Immature natural killer cell (primary cell): ENCODE measurements around the gene RND3. TPM values are rescaled to one million over a fixed set of nuclear protein-coding genes. Genes with fewer than 3 reads are reported as not detected.

Experiments
- DNase-seq, 3 donors: peaks; one replicate each; pipeline ENCODE4 v3.0.0; 2022; ENCODE audit warnings: mixed read lengths in 1 of 3
- H3K27ac Mint-ChIP-seq, 6 donors: one replicate each; pipeline ENCODE4 v1.8.0; 2020; ENCODE audit warnings: mixed read lengths in 6 of 6, mild to moderate bottlenecking in 5 of 6, inconsistent platforms in 4 of 6, moderate library complexity in 3 of 6
- H3K27me3 Mint-ChIP-seq, 3 donors: one replicate each; pipeline ENCODE4 v1.8.0; 2020 to 2021; ENCODE audit warnings: low read depth in 3 of 3, mild to moderate bottlenecking in 3 of 3, mixed read lengths in 3 of 3, moderate library complexity in 3 of 3, inconsistent platforms in 1 of 3
- H3K36me3 Mint-ChIP-seq, 3 donors: one replicate each; pipeline ENCODE4 v1.8.0; 2020; ENCODE audit warnings: mixed read lengths in 3 of 3, inconsistent platforms in 2 of 3, mild to moderate bottlenecking in 2 of 3
- H3K4me1 Mint-ChIP-seq, 2 donors: one replicate each; pipeline ENCODE4 v1.8.0; 2020; ENCODE audit warnings: inconsistent platforms in 2 of 2, mild to moderate bottlenecking in 2 of 2, mixed read lengths in 2 of 2, moderate library complexity in 1 of 2
- H3K4me3 Mint-ChIP-seq, 5 donors: one replicate each; pipeline ENCODE4 v1.8.0; 2020; ENCODE audit warnings: mild to moderate bottlenecking in 5 of 5, mixed read lengths in 5 of 5, inconsistent platforms in 3 of 5, moderate library complexity in 3 of 5
- H3K9me3 Mint-ChIP-seq, 6 donors: one replicate each; pipeline ENCODE4 v1.8.0; 2020; ENCODE audit warnings: mild to moderate bottlenecking in 6 of 6, mixed read lengths in 6 of 6, inconsistent platforms in 4 of 6, moderate library complexity in 3 of 6
- polyA plus RNA-seq, 3 donors: library from polyadenylated mRNA; unstranded; fragments of 300-500 nt; fragmentation: Illumina TruSeq; gene quantifications; one replicate each; pipeline ENCODE4 v1.2.3, GENCODE V29; 2021

Gene RND3
- not detected for polyA plus RNA-seq

- no peaks in the 10 kb centered on the region for H3K36me3 Mint-ChIP-seq
- H3K4me3 Mint-ChIP-seq = peak within 1 kb of the TSS in 1 of 5 donors; percentile 10
- no peak for DNase-seq
- peaks cover 4 to 9% (median 9%) of the 10 kb centered on the region in 3 donors for H3K27me3 Mint-ChIP-seq
- peaks cover 0 to 5% (median 4%) of the 10 kb centered on the region in 6 donors for H3K9me3 Mint-ChIP-seq
- H3K4me1 Mint-ChIP-seq = no peaks in the 10 kb centered on the region
- H3K27ac Mint-ChIP-seq = no peak within 1 kb of the TSS
Observed at GRCh38 chr2:150487537-150488429, at the start of gene RND3. TSS of gene RND3 (minus strand) at chr2:150487667. CDS start at chr2:150487417, 250 bp downstream.

DNA sequence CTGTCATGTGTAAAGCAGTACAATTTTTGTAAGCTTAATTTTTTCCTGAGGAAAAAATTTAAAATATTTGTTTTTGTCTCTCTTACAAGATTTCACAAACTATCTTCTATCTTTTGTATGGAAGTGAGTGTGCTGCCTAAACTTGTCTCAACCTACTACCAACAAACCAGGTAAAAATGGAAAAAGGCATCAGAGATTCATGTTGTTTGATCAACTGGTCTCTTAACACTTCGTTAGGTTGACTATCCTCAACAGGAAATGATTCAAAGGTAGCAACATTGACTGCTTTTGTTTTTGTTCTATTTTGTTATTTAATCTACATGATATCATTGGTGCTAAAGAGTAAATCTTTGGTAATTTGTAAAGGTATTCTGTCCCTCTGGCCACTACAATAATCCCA, 47.7 kb upstream of the RND3 start:
- Mint-ChIP-seq H3K4me1 (no peaks in the 10 kb centered on the region), H3K27ac (no peak overlapping the region), H3K9me3 (peaks cover 2 to 16% (median 6%) of the 10 kb centered on the region in 6 donors), H3K27me3 (peaks cover 0 to 2% (median 0%) of the 10 kb centered on the region in 3 donors), H3K36me3 (no peaks in the 10 kb centered on the region), H3K4me3 (no peak overlapping the region)
- DNase-seq = no peak

GRCh38 chr2:150532879-150533278, 45.4 kb upstream of the RND3 start:
- Mint-ChIP-seq H3K4me1 (no peaks in the 10 kb centered on the region), H3K9me3 (peaks cover 0 to 9% (median 4%) of the 10 kb centered on the region in 6 donors), H3K4me3 (no peak overlapping the region), H3K36me3 (no peaks in the 10 kb centered on the region), H3K27ac (no peak overlapping the region), H3K27me3 (peaks cover 0 to 2% (median 0%) of the 10 kb centered on the region in 3 donors)
- no peak for DNase-seq

DNA sequence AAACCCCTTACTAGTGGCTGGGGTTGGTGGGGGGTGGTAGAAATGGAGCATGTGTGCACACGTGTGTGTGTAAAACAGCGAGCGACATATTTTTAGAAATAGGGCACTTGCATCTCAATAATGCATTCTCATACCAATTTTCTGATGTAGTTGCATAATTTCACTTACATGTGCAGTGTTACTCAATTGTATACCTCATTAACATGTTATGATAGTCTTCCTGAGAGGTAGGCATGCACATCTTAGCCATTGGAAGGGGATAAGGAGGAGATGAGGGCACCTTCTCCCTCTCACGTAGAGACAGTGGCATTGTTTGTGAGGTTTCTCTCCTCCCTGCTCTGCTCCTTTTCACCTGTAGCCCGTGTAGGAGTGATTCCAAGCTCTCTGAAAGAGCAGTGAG, 44.6 kb upstream of the RND3 start:
- peaks cover 0 to 9% (median 3%) of the 10 kb centered on the region in 6 donors for H3K9me3 Mint-ChIP-seq
- no peak overlapping the region for H3K27ac Mint-ChIP-seq
- H3K4me1 Mint-ChIP-seq = no peaks in the 10 kb centered on the region
- H3K27me3 Mint-ChIP-seq = peaks cover 0 to 2% (median 0%) of the 10 kb centered on the region in 3 donors
- H3K4me3 Mint-ChIP-seq = no peak overlapping the region
- no peaks in the 10 kb centered on the region for H3K36me3 Mint-ChIP-seq
- no peak for DNase-seq

GRCh38 chr2:150531591-150531990, 44.1 kb upstream of the RND3 start:
- no peak for DNase-seq
- Mint-ChIP-seq H3K27ac (no peak overlapping the region), H3K4me3 (no peak overlapping the region), H3K27me3 (peaks cover 0 to 2% (median 0%) of the 10 kb centered on the region in 3 donors), H3K9me3 (peaks cover 0 to 9% (median 3%) of the 10 kb centered on the region in 6 donors), H3K36me3 (no peaks in the 10 kb centered on the region), H3K4me1 (no peaks in the 10 kb centered on the region)

GRCh38 chr2:150530168-150530567, 42.7 kb upstream of the RND3 start:
- no peak overlapping the region for H3K27ac Mint-ChIP-seq

DNA sequence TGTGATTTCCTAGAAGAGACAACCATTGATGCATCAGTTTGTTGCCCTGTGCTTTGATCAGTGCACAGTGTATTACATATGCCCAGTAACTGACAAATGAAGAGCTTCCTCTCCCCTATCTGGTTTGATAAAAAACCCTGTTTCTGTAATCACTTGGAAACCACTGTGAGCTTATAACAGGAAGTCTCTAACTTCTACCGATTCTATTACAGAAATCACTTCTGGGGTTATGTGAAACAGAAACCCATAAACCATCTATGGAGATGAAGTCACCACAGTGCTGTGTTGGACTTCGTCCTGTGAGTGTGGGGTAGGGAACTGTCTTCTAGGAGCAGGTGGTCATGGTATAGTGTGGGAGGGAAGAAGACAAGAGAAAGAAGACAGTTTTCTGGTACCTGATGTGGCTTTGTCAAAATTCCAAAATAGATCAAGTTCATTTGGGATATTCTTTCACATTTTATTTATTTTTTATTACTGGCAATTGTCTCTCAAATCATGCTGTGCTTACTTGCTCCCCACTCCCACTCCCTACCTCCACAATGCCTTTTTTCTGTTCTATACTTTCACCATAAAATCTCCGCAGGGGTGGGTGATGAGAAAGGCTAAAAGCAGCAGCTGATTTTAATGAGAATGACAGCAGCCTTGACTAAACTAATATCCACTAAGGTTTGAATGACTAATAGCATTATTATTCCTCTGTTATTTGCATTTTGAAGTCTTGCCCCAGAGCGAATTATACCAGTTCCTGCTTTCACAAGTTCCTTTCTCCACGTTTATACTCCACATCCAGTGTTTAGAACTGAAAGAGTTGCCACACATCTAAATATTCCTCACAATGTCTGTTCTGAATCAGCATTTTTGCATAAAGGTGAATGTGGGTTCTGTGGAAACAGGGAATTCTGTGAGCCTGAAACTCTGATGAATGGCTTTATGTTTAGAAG, 41.7 kb upstream of the RND3 start:
- H3K27me3 Mint-ChIP-seq = no peaks in the 10 kb centered on the region
- no peak overlapping the region for H3K27ac Mint-ChIP-seq
- H3K4me3 Mint-ChIP-seq = no peak overlapping the region
- no peaks in the 10 kb centered on the region for H3K4me1 Mint-ChIP-seq
- no peak for DNase-seq
- H3K36me3 Mint-ChIP-seq = no peaks in the 10 kb centered on the region
- peaks cover 0 to 13% (median 1%) of the 10 kb centered on the region in 6 donors for H3K9me3 Mint-ChIP-seq

More at GRCh38 chr2:150530168-150530567, 42.7 kb upstream of the RND3 start:
- peaks cover 0 to 6% (median 1%) of the 10 kb centered on the region in 6 donors for H3K9me3 Mint-ChIP-seq
- DNase-seq = no peak
- H3K4me1 Mint-ChIP-seq = no peaks in the 10 kb centered on the region
- no peaks in the 10 kb centered on the region for H3K27me3 Mint-ChIP-seq
- no peaks in the 10 kb centered on the region for H3K36me3 Mint-ChIP-seq
- no peak overlapping the region for H3K4me3 Mint-ChIP-seq

GRCh38 chr2:150526827-150527226, 39.4 kb upstream of the RND3 start:
- H3K9me3 Mint-ChIP-seq = peaks cover 0 to 24% (median 5%) of the 10 kb centered on the region in 6 donors
- no peak for DNase-seq
- no peak overlapping the region for H3K4me3 Mint-ChIP-seq
- H3K27me3 Mint-ChIP-seq = no peaks in the 10 kb centered on the region
- H3K4me1 Mint-ChIP-seq = no peaks in the 10 kb centered on the region
- peaks cover 0 to 6% (median 0%) of the 10 kb centered on the region in 3 donors for H3K36me3 Mint-ChIP-seq
- no peak overlapping the region for H3K27ac Mint-ChIP-seq

DNA sequence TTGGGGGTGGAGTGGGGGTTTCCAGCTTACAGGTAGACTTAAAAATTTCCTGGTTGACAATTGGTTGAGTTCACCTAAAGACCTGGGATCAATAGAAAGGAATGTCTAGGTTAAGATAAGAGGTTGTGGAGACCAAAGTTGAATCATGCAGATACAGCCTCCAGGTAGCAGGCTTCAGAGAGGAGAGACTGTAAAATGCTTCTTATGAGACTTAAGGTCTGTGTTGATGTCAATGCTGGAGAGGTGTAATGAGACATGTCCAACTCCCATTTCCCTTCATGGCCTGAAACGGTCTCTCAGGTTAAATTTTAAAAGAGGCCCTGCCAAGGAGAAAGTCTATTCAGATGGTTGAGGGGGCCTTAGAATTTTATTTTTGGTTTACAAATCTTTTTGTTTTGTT, 38.5 kb upstream of the RND3 start:
- DNase-seq = no peak
- no peak overlapping the region for H3K4me3 Mint-ChIP-seq
- no peaks in the 10 kb centered on the region for H3K4me1 Mint-ChIP-seq
- peaks cover 0 to 29% (median 7%) of the 10 kb centered on the region in 6 donors for H3K9me3 Mint-ChIP-seq
- peaks cover 0 to 6% (median 0%) of the 10 kb centered on the region in 3 donors for H3K36me3 Mint-ChIP-seq
- no peak overlapping the region for H3K27ac Mint-ChIP-seq
- no peaks in the 10 kb centered on the region for H3K27me3 Mint-ChIP-seq

DNA sequence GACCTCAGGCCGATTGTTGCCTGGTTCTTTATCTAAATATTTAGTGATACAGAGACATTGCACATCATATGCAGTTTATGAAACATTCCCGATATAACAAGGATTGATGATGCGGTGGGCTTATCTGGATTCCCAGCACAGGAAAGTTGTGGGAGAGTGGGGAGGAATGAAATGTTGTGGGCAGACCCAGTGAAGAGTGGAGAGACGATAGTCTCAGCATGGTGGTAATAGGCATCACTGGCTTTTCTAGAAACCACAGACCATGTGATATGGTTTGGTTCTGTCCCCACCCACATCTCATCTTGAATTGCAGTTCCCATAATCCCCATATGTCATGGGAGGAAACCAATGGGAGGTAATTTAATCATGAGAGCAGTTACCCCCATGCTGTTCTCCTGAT, 34.8 kb upstream of the RND3 start:
- H3K4me1 Mint-ChIP-seq = no peaks in the 10 kb centered on the region
- H3K9me3 Mint-ChIP-seq = peaks cover 0 to 29% (median 7%) of the 10 kb centered on the region in 6 donors
- H3K27me3 Mint-ChIP-seq = no peaks in the 10 kb centered on the region
- no peak overlapping the region for H3K4me3 Mint-ChIP-seq
- H3K27ac Mint-ChIP-seq = no peak overlapping the region
- peaks cover 0 to 6% (median 0%) of the 10 kb centered on the region in 3 donors for H3K36me3 Mint-ChIP-seq
- DNase-seq = no peak

DNA sequence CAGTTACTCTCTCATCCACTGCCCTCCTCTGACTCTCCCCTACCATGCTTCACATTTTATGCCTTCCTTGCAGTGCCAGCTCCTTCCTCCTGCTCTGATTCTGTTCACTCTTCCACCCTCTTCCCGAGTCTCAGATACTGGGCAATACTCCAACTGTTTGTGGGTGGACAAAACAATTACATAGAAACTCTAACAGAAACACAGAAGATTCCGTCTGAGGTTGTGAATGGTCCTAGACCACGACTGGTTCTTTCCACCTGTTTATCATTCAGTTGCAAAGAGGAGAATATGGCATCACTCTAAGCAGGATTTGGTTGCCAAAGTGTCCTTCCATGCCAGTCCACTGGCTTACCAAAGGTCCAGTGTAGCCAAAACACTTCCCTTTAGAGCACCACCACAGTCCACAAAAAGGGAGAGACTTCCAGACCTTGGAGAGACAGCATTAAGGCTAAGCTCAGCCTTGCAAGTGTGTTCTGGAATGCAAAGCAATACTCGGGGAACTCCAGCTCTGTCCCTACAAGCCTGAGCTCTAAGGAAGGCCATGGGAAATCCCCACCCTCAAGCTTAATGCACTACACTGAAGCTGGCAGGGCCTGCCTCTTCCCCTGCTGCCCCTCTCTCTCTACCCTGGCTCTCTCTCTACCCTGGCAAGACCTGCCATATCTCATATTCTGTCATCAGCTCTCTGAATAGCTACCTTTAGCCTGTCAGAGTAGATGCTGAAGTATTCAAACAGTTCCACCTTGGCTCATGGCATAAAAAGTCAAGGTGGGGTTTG, 33.6 kb upstream of the RND3 start:
- Mint-ChIP-seq H3K27me3 (no peaks in the 10 kb centered on the region), H3K27ac (no peak overlapping the region), H3K9me3 (peaks cover 5 to 35% (median 7%) of the 10 kb centered on the region in 6 donors), H3K36me3 (peaks cover 0 to 6% (median 0%) of the 10 kb centered on the region in 3 donors), H3K4me1 (no peaks in the 10 kb centered on the region), H3K4me3 (no peak overlapping the region)
- DNase-seq = no peak

GRCh38 chr2:150520033-150520432, 32.6 kb upstream of the RND3 start:
- no peak for DNase-seq
- Mint-ChIP-seq H3K36me3 (peaks cover 0 to 6% (median 0%) of the 10 kb centered on the region in 3 donors), H3K9me3 (peaks cover 4 to 30% (median 7%) of the 10 kb centered on the region in 6 donors), H3K4me3 (no peak overlapping the region), H3K27me3 (peaks cover 0 to 4% (median 0%) of the 10 kb centered on the region in 3 donors), H3K27ac (no peak overlapping the region), H3K4me1 (no peaks in the 10 kb centered on the region)
